Measurements from ENCODE around the gene PEPD.
A peak's percentile ranks its signal among the peaks of the same experiment; 100 is the strongest.

PEPD gene

GRCh38 chr19:33374236-33374714, 147.3 kb downstream of the PEPD start:
- no peaks in the 10 kb centered on the region for H3K27me3 Mint-ChIP-seq
- no peak for ATAC-seq (replicated peaks; ENCODE audit: extremely low read depth, poor library complexity, severe bottlenecking)
- H3K27ac Mint-ChIP-seq (ENCODE audit: low read depth) = peak overlapping the region; percentile 45
- peaks cover 41% of the 10 kb centered on the region for H3K4me1 Mint-ChIP-seq
- no peaks in the 10 kb centered on the region for H3K9me3 Mint-ChIP-seq
- H3K4me3 Mint-ChIP-seq = peak overlapping the region; percentile 81
- DNase-seq (ENCODE audit: low spot score in 2 of 2) = no peak
- peaks cover 14% of the 10 kb centered on the region for H3K36me3 Mint-ChIP-seq (ENCODE audit: insufficient read depth)

- peak; percentile 95 to 96 for DNase-seq (ENCODE audit: low spot score in 2 of 2)
- Mint-ChIP-seq H3K9me3 (no peaks in the 10 kb centered on the region), H3K36me3 (ENCODE audit: insufficient read depth) (peaks cover 9% of the 10 kb centered on the region), H3K4me3 (peak within 1 kb of the TSS; percentile 81), H3K4me1 (peaks cover 36% of the 10 kb centered on the region), H3K27ac (ENCODE audit: low read depth) (peak within 1 kb of the TSS; percentile 74), H3K27me3 (no peaks in the 10 kb centered on the region)
- peak; percentile 92 for ATAC-seq (replicated peaks; ENCODE audit: extremely low read depth, poor library complexity, severe bottlenecking)
Observed at GRCh38 chr19:33373453-33374235, 147.9 kb downstream of the PEPD start, which contains the start of gene CEBPG. Gene CEBPG, plus strand, starts transcription at chr19:33373709. Its CDS starts 5,531 bp downstream, at chr19:33379240.

GRCh38 chr19:33370783-33371182, 150.8 kb downstream of the PEPD start:
- no peak overlapping the region for H3K27ac Mint-ChIP-seq (ENCODE audit: low read depth)
- ATAC-seq (replicated peaks; ENCODE audit: extremely low read depth, poor library complexity, severe bottlenecking) = no peak
- H3K4me1 Mint-ChIP-seq = peaks cover 16% of the 10 kb centered on the region
- no peaks in the 10 kb centered on the region for H3K9me3 Mint-ChIP-seq
- H3K27me3 Mint-ChIP-seq = no peaks in the 10 kb centered on the region
- peaks cover 9% of the 10 kb centered on the region for H3K36me3 Mint-ChIP-seq (ENCODE audit: insufficient read depth)
- DNase-seq (ENCODE audit: low spot score in 2 of 2) = no peak
- no peak overlapping the region for H3K4me3 Mint-ChIP-seq

- DNase-seq (ENCODE audit: low spot score in 2 of 2) = no peak
Observed at GRCh38 chr19:33368074-33368864, 153.3 kb downstream of the PEPD start.

GRCh38 chr19:33366897-33367296, 154.7 kb downstream of the PEPD start:
- ATAC-seq (replicated peaks; ENCODE audit: extremely low read depth, poor library complexity, severe bottlenecking) (no peak), DNase-seq (ENCODE audit: low spot score in 2 of 2) (no peak)
- H3K36me3 Mint-ChIP-seq (ENCODE audit: insufficient read depth) = no peaks in the 10 kb centered on the region
- H3K9me3 Mint-ChIP-seq = no peaks in the 10 kb centered on the region
- no peak overlapping the region for H3K4me3 Mint-ChIP-seq
- no peak overlapping the region for H3K27ac Mint-ChIP-seq (ENCODE audit: low read depth)
- peaks cover 14% of the 10 kb centered on the region for H3K27me3 Mint-ChIP-seq
- no peaks in the 10 kb centered on the region for H3K4me1 Mint-ChIP-seq

More at GRCh38 chr19:33368074-33368864, 153.3 kb downstream of the PEPD start:
- Mint-ChIP-seq H3K4me3 (no peak overlapping the region), H3K27me3 (peaks cover 14% of the 10 kb centered on the region), H3K36me3 (ENCODE audit: insufficient read depth) (peaks cover 2% of the 10 kb centered on the region), H3K9me3 (no peaks in the 10 kb centered on the region), H3K4me1 (no peaks in the 10 kb centered on the region), H3K27ac (ENCODE audit: low read depth) (no peak overlapping the region)
- no peak for ATAC-seq (replicated peaks; ENCODE audit: extremely low read depth, poor library complexity, severe bottlenecking)

- ATAC-seq (replicated peaks; ENCODE audit: extremely low read depth, poor library complexity, severe bottlenecking) (no peak), DNase-seq (ENCODE audit: low spot score in 2 of 2) (no peak)
- Mint-ChIP-seq H3K27me3 (peaks cover 14% of the 10 kb centered on the region), H3K27ac (ENCODE audit: low read depth) (no peak overlapping the region), H3K9me3 (no peaks in the 10 kb centered on the region), H3K36me3 (ENCODE audit: insufficient read depth) (no peaks in the 10 kb centered on the region), H3K4me3 (no peak overlapping the region), H3K4me1 (no peaks in the 10 kb centered on the region)
Observed at GRCh38 chr19:33366127-33366526, 155.5 kb downstream of the PEPD start.

- H3K27ac Mint-ChIP-seq (ENCODE audit: low read depth) = no peak overlapping the region
- peaks cover 14% of the 10 kb centered on the region for H3K27me3 Mint-ChIP-seq
- H3K9me3 Mint-ChIP-seq = no peaks in the 10 kb centered on the region
- ATAC-seq (replicated peaks; ENCODE audit: extremely low read depth, poor library complexity, severe bottlenecking) (no peak), DNase-seq (ENCODE audit: low spot score in 2 of 2) (no peak)
- no peak overlapping the region for H3K4me3 Mint-ChIP-seq
- no peaks in the 10 kb centered on the region for H3K36me3 Mint-ChIP-seq (ENCODE audit: insufficient read depth)
- H3K4me1 Mint-ChIP-seq = no peaks in the 10 kb centered on the region
Observed at GRCh38 chr19:33365691-33366090, 155.9 kb downstream of the PEPD start.

- DNase-seq (ENCODE audit: low spot score in 2 of 2) = no peak
- H3K4me3 Mint-ChIP-seq = no peak overlapping the region
- no peak overlapping the region for H3K27ac Mint-ChIP-seq (ENCODE audit: low read depth)
- H3K4me1 Mint-ChIP-seq = no peaks in the 10 kb centered on the region
- H3K36me3 Mint-ChIP-seq (ENCODE audit: insufficient read depth) = no peaks in the 10 kb centered on the region
- no peak for ATAC-seq (replicated peaks; ENCODE audit: extremely low read depth, poor library complexity, severe bottlenecking)
- peaks cover 25% of the 10 kb centered on the region for H3K27me3 Mint-ChIP-seq
- no peaks in the 10 kb centered on the region for H3K9me3 Mint-ChIP-seq
Observed at GRCh38 chr19:33363476-33363875, 158.1 kb downstream of the PEPD start.

- Mint-ChIP-seq H3K36me3 (ENCODE audit: insufficient read depth) (no peaks in the 10 kb centered on the region), H3K27me3 (peaks cover 33% of the 10 kb centered on the region), H3K4me3 (no peak overlapping the region), H3K4me1 (no peaks in the 10 kb centered on the region), H3K27ac (ENCODE audit: low read depth) (no peak overlapping the region), H3K9me3 (no peaks in the 10 kb centered on the region)
- ATAC-seq (replicated peaks; ENCODE audit: extremely low read depth, poor library complexity, severe bottlenecking) (no peak), DNase-seq (ENCODE audit: low spot score in 2 of 2) (no peak)
Observed at GRCh38 chr19:33362508-33363228, 158.9 kb downstream of the PEPD start.

- H3K9me3 Mint-ChIP-seq = peaks cover 11% of the 10 kb centered on the region
- no peak for ATAC-seq (replicated peaks; ENCODE audit: extremely low read depth, poor library complexity, severe bottlenecking)
Observed at GRCh38 chr19:33359581-33359980, 162.0 kb downstream of the PEPD start.

GRCh38 chr19:33358408-33358807, 163.2 kb downstream of the PEPD start:
- H3K27ac Mint-ChIP-seq (ENCODE audit: low read depth) = no peak overlapping the region
- no peaks in the 10 kb centered on the region for H3K36me3 Mint-ChIP-seq (ENCODE audit: insufficient read depth)
- H3K27me3 Mint-ChIP-seq = peaks cover 44% of the 10 kb centered on the region
- peaks cover 11% of the 10 kb centered on the region for H3K9me3 Mint-ChIP-seq
- H3K4me1 Mint-ChIP-seq = no peaks in the 10 kb centered on the region
- DNase-seq (ENCODE audit: low spot score in 2 of 2) (no peak), ATAC-seq (replicated peaks; ENCODE audit: extremely low read depth, poor library complexity, severe bottlenecking) (no peak)
- no peak overlapping the region for H3K4me3 Mint-ChIP-seq

More at GRCh38 chr19:33359581-33359980, 162.0 kb downstream of the PEPD start:
- DNase-seq (ENCODE audit: low spot score in 2 of 2) = no peak
- H3K4me3 Mint-ChIP-seq = no peak overlapping the region
- H3K27ac Mint-ChIP-seq (ENCODE audit: low read depth) = no peak overlapping the region
- peaks cover 49% of the 10 kb centered on the region for H3K27me3 Mint-ChIP-seq
- no peaks in the 10 kb centered on the region for H3K36me3 Mint-ChIP-seq (ENCODE audit: insufficient read depth)
- no peaks in the 10 kb centered on the region for H3K4me1 Mint-ChIP-seq

- H3K9me3 Mint-ChIP-seq = peaks cover 11% of the 10 kb centered on the region
- ATAC-seq (replicated peaks; ENCODE audit: extremely low read depth, poor library complexity, severe bottlenecking) = no peak
- H3K4me1 Mint-ChIP-seq = no peaks in the 10 kb centered on the region
Observed at GRCh38 chr19:33357556-33357955, 164.0 kb downstream of the PEPD start.

More at GRCh38 chr19:33357556-33357955, 164.0 kb downstream of the PEPD start:
- no peak overlapping the region for H3K4me3 Mint-ChIP-seq
- no peaks in the 10 kb centered on the region for H3K36me3 Mint-ChIP-seq (ENCODE audit: insufficient read depth)
- H3K27me3 Mint-ChIP-seq = peaks cover 43% of the 10 kb centered on the region
- no peak overlapping the region for H3K27ac Mint-ChIP-seq (ENCODE audit: low read depth)
- no peak for DNase-seq (ENCODE audit: low spot score in 2 of 2)
